Erythroblast (primary cell): Measurements from ENCODE around the gene CD36.

Experiments used
- GATA1 ChIP-seq: IDR thresholded peaks from 2 replicates; pipeline ENCODE4 v1.6.1; 2011; ENCODE audit warnings: low read depth, mild to moderate bottlenecking, control low read depth, low read length, moderate library complexity
- POLR2A ChIP-seq: IDR thresholded peaks from 2 replicates; pipeline ENCODE4 v1.6.1; 2011; ENCODE audit warnings: mild to moderate bottlenecking, low read length

- TF ChIP-seq POLR2A: no peak
- TF ChIP-seq GATA1: no peak
Measured at GRCh38 chr7:80711531-80711930, 73.1 kb downstream of the CD36 start.
